ENCODE measurements around the gene IQCH.

The IQCH gene

DNA sequence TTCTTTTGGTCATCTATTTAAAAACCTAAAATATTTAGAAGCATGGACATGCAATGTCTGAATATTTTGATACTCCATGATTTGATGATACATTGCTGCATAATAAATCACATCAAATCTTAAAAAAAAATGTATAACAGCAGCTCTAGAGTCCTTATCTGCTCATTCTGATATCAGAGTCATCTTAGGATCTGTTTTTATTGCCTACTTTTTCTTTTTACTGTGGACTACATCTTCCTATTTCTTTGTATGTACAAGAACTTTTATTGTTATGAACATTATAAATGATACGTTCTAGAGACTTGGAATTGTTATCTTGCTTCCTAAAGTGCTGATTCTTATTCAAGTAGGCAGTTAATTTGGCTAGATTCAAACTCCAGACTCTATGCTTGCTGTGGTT is 72.7 kb downstream of the IQCH start:
- H3K4me3 ChIP-seq (ENCODE audit: low read length) = no peak overlapping the region
- no peaks in the 10 kb centered on the region for H3K27me3 ChIP-seq (ENCODE audit: control insufficient read depth, insufficient read depth, low read length)
- no peak for DNase-seq (ENCODE audit: low read depth, low spot score)
- H3K36me3 ChIP-seq (ENCODE audit: control insufficient read depth, insufficient read depth, low read length) = no peaks in the 10 kb centered on the region
- H3K4me1 ChIP-seq (ENCODE audit: control insufficient read depth, insufficient read depth, low read length) = no peaks in the 10 kb centered on the region
- no peaks in the 10 kb centered on the region for H3K9me3 ChIP-seq (ENCODE audit: control insufficient read depth, insufficient read depth, low read length)
- no peak overlapping the region for H3K27ac ChIP-seq (ENCODE audit: low read length)
- no CpG with 5 or more reads among the region's 1 CpG for WGBS (ENCODE audit: insufficient coverage, insufficient read length)

DNA sequence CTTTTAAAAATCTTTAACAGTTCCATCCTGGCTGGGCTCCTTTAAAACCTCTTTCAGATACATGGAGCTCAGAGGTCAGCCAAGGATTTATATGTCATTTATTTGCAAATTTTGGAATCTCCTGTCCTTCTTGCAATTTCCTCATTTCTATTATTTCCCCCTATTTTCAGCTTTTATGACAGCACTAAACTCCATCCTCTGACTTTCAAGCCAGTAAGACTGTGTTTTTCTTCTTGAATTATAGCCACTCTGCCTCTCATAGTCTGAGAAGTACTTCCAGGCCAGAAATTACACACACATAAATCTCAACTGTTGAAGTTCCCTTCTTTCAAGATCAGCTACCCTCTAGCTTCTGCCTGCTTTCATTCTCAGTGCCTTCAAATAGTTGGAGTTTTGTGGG is 73.2 kb downstream of the IQCH start:
- no peaks in the 10 kb centered on the region for H3K27me3 ChIP-seq (ENCODE audit: control insufficient read depth, insufficient read depth, low read length)
- H3K36me3 ChIP-seq (ENCODE audit: control insufficient read depth, insufficient read depth, low read length) = no peaks in the 10 kb centered on the region
- no peak overlapping the region for H3K27ac ChIP-seq (ENCODE audit: low read length)
- no peak for DNase-seq (ENCODE audit: low read depth, low spot score)
- H3K9me3 ChIP-seq (ENCODE audit: control insufficient read depth, insufficient read depth, low read length) = no peaks in the 10 kb centered on the region
- no peaks in the 10 kb centered on the region for H3K4me1 ChIP-seq (ENCODE audit: control insufficient read depth, insufficient read depth, low read length)
- no peak overlapping the region for H3K4me3 ChIP-seq (ENCODE audit: low read length)

DNA sequence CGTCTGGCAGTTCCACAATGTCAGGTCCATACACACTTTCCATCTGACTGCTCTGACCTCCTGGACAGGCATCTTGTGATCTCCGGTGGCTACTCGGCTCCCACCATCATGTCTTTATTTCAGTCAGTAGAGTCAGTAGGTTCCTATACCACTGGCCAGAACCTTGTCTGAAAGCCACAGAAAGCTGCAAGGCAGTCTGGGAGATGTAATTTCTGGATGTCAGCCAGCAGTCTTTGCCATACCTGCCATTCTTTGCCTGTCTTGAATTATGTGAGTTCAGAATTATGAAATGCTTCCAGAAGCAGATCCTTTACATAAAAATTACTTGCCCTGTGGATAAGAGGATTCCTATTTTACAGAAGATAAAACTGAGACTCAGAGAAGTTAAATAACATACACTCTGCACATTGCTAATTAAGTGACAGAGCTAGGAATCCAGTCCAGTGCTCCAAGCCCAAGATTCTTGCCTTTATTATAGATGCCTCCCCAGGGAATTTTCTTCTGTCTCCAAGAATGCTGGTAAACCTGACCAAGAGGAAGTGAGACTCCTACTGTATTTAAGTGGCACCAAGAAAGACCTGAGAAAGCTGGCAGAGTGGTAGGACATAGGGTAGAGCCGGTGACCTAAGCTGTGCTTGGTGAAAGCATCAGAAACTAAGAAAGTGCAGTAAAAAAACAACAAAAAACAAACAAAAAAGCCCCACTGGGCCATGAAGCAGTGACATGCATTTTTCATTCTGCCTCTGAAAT is 75.6 kb downstream of the IQCH start:
- WGBS (ENCODE audit: insufficient coverage, insufficient read length) = no CpG with 5 or more reads among the region's 4 CpGs

DNA sequence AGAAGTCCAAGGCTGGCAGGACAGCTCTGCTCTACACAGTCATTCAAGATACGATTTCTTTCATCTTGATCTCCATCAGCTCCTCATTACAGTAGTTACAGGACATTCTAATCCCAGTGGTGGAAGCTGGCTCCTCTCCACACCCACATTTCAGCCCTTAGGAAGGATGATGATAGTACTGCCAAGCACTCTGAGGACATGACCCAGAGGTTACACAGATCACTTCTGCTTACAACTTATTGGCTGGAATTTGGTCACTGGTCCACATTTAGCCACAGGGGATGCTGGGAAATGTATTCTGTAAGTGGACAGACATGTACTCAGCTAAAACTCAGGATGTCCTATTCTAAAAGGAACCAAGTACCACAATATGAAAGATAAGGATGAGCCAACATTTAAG is 77.1 kb downstream of the IQCH start:
- Histone ChIP-seq H3K9me3 (ENCODE audit: control insufficient read depth, insufficient read depth, low read length) (no peaks in the 10 kb centered on the region), H3K4me3 (ENCODE audit: low read length) (no peak overlapping the region), H3K36me3 (ENCODE audit: control insufficient read depth, insufficient read depth, low read length) (no peaks in the 10 kb centered on the region), H3K27me3 (ENCODE audit: control insufficient read depth, insufficient read depth, low read length) (no peaks in the 10 kb centered on the region), H3K4me1 (ENCODE audit: control insufficient read depth, insufficient read depth, low read length) (no peaks in the 10 kb centered on the region), H3K27ac (ENCODE audit: low read length) (no peak overlapping the region)
- DNase-seq (ENCODE audit: low read depth, low spot score) = no peak
- no CpG with 5 or more reads among the region's 1 CpG for WGBS (ENCODE audit: insufficient coverage, insufficient read length)

More for the DNA sequence above, 75.6 kb downstream of the IQCH start:
- no peak overlapping the region for H3K27ac ChIP-seq (ENCODE audit: low read length)
- H3K27me3 ChIP-seq (ENCODE audit: control insufficient read depth, insufficient read depth, low read length) = no peaks in the 10 kb centered on the region
- H3K4me1 ChIP-seq (ENCODE audit: control insufficient read depth, insufficient read depth, low read length) = no peaks in the 10 kb centered on the region
- no peaks in the 10 kb centered on the region for H3K36me3 ChIP-seq (ENCODE audit: control insufficient read depth, insufficient read depth, low read length)
- H3K9me3 ChIP-seq (ENCODE audit: control insufficient read depth, insufficient read depth, low read length) = no peaks in the 10 kb centered on the region
- no peak for DNase-seq (ENCODE audit: low read depth, low spot score)
- H3K4me3 ChIP-seq (ENCODE audit: low read length) = no peak overlapping the region

DNA sequence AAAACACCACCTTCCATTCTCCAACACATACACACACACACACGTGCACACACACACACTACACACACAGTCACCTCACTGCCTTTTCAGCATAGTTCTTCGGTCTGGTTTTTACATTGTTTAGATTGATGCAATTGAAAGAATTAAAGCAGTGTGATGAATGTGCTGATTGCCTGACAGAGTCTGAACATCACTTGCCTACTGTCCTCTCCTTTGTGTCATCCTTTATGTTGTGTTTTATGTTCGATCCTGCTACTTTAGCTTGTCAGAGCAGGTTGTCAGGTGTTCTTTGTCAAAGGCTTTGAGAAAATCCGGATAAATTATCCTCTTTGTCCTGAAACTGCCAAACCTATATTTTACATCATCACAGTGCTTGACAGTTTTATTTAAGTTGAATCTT is 80.4 kb downstream of the IQCH start:
- no peak for DNase-seq (ENCODE audit: low read depth, low spot score)
- no CpG with 5 or more reads among the region's 4 CpGs for WGBS (ENCODE audit: insufficient coverage, insufficient read length)
- H3K4me3 ChIP-seq (ENCODE audit: low read length) = no peak overlapping the region
- no peaks in the 10 kb centered on the region for H3K27me3 ChIP-seq (ENCODE audit: control insufficient read depth, insufficient read depth, low read length)
- H3K9me3 ChIP-seq (ENCODE audit: control insufficient read depth, insufficient read depth, low read length) = no peaks in the 10 kb centered on the region
- H3K27ac ChIP-seq (ENCODE audit: low read length) = no peak overlapping the region
- no peaks in the 10 kb centered on the region for H3K36me3 ChIP-seq (ENCODE audit: control insufficient read depth, insufficient read depth, low read length)
- no peaks in the 10 kb centered on the region for H3K4me1 ChIP-seq (ENCODE audit: control insufficient read depth, insufficient read depth, low read length)

DNA sequence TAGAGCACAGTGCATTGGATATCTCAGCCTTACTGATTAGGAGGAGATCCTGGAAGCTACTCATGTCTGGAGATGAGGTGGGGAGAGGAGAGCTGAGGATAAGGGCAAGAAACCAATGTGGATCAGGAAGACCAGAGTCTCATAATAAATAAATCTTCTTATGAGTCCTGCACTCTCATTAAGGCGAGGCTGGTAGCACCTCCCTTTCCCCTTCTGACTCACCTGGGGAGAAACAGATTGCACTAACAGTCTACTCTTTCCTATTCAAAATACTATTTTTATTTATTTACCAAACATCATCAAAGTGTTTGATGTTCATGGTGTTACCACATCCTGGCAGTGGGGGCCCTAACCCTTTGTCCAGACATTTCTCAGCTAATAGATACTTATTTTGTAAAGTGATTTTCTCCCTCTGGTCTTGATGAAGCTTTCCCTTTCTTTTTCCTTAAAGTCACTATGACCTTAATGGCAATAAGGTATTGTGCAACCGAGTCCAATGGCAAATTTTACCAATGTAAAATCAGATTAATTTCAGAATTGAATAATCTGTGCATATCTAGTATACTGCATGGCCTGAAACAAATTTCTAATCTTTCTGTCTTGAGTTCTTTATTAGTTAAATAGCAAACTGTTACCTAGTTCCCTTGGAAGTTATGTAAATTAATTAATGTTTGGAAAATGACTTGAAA is 81.1 kb downstream of the IQCH start:
- no CpG with 5 or more reads among the region's 2 CpGs for WGBS (ENCODE audit: insufficient coverage, insufficient read length)

DNA sequence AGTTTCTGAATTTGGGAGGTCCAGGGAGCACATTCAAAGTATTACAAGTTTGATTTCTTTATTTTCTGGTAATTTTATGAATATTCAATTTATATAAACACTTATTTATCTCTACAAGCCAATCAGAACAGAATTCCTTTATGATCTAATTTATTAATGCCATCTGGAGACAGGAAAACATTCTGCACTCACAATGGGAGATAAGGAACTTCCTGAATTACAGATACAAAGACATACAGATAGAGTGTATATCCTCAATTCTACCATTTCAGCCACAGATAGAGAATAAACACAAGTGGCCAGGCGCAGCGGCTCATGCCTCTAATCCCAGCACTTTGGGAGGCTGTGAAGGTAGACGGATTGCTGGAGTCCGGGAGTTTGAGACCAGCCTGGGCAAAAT is 86.0 kb downstream of the IQCH start:
- no CpG with 5 or more reads among the region's 4 CpGs for WGBS (ENCODE audit: insufficient coverage, insufficient read length)
- no peaks in the 10 kb centered on the region for H3K27me3 ChIP-seq (ENCODE audit: control insufficient read depth, insufficient read depth, low read length)

More for the DNA sequence above, 81.1 kb downstream of the IQCH start:
- Histone ChIP-seq H3K4me1 (ENCODE audit: control insufficient read depth, insufficient read depth, low read length) (no peaks in the 10 kb centered on the region), H3K36me3 (ENCODE audit: control insufficient read depth, insufficient read depth, low read length) (no peaks in the 10 kb centered on the region), H3K27me3 (ENCODE audit: control insufficient read depth, insufficient read depth, low read length) (no peaks in the 10 kb centered on the region), H3K27ac (ENCODE audit: low read length) (no peak overlapping the region), H3K9me3 (ENCODE audit: control insufficient read depth, insufficient read depth, low read length) (no peaks in the 10 kb centered on the region), H3K4me3 (ENCODE audit: low read length) (no peak overlapping the region)
- no peak for DNase-seq (ENCODE audit: low read depth, low spot score)

DNA sequence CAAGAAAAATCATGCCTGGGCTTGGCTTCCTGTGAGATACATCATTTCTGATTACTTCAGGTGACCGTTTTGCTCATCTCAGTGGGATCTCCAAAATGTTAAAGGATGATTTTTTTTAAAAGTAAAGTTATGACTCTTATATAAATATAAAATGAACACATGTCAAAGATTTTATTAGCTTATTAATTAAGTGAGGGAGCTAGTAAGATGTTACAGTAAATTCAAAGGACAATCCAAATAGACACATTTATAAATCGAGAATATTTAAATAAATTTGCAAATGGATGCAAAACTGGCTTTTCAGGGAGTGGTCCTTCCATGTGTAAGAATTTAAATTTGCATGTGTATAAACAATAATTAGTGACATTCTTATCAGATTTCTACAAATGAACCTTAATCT is 87.0 kb downstream of the IQCH start:
- no peak overlapping the region for H3K27ac ChIP-seq (ENCODE audit: low read length)
- no CpG with 5 or more reads among the region's 2 CpGs for WGBS (ENCODE audit: insufficient coverage, insufficient read length)
- H3K27me3 ChIP-seq (ENCODE audit: control insufficient read depth, insufficient read depth, low read length) = no peaks in the 10 kb centered on the region
- no peaks in the 10 kb centered on the region for H3K9me3 ChIP-seq (ENCODE audit: control insufficient read depth, insufficient read depth, low read length)
- no peaks in the 10 kb centered on the region for H3K4me1 ChIP-seq (ENCODE audit: control insufficient read depth, insufficient read depth, low read length)
- no peak overlapping the region for H3K4me3 ChIP-seq (ENCODE audit: low read length)
- H3K36me3 ChIP-seq (ENCODE audit: control insufficient read depth, insufficient read depth, low read length) = no peaks in the 10 kb centered on the region
- DNase-seq (ENCODE audit: low read depth, low spot score) = no peak

More for the DNA sequence above, 86.0 kb downstream of the IQCH start:
- Histone ChIP-seq H3K4me1 (ENCODE audit: control insufficient read depth, insufficient read depth, low read length) (no peaks in the 10 kb centered on the region), H3K36me3 (ENCODE audit: control insufficient read depth, insufficient read depth, low read length) (no peaks in the 10 kb centered on the region), H3K9me3 (ENCODE audit: control insufficient read depth, insufficient read depth, low read length) (no peaks in the 10 kb centered on the region), H3K4me3 (ENCODE audit: low read length) (no peak overlapping the region), H3K27ac (ENCODE audit: low read length) (no peak overlapping the region)
- no peak for DNase-seq (ENCODE audit: low read depth, low spot score)

DNA sequence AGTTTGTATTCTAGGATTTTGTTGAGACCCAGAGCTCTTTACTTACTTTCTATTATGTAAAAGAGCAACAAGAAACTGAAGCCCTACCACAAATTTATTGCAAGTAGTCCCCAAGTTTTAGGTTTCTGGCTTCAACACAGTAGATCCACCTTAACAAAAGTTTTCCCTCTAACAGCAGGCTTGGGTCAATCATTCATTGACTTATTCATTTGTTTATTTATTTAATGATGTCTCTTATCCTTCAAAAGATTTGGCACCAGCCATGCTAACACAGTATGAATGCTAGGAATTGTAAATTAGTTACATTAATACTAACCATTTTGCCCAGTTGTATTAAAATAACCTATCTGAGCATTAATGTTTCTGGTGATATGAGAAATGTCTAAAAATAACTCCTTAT is 88.6 kb downstream of the IQCH start:
- no peak for DNase-seq (ENCODE audit: low read depth, low spot score)
- Histone ChIP-seq H3K4me1 (ENCODE audit: control insufficient read depth, insufficient read depth, low read length) (no peaks in the 10 kb centered on the region), H3K27ac (ENCODE audit: low read length) (no peak overlapping the region), H3K4me3 (ENCODE audit: low read length) (no peak overlapping the region), H3K36me3 (ENCODE audit: control insufficient read depth, insufficient read depth, low read length) (no peaks in the 10 kb centered on the region), H3K27me3 (ENCODE audit: control insufficient read depth, insufficient read depth, low read length) (no peaks in the 10 kb centered on the region), H3K9me3 (ENCODE audit: control insufficient read depth, insufficient read depth, low read length) (no peaks in the 10 kb centered on the region)

DNA sequence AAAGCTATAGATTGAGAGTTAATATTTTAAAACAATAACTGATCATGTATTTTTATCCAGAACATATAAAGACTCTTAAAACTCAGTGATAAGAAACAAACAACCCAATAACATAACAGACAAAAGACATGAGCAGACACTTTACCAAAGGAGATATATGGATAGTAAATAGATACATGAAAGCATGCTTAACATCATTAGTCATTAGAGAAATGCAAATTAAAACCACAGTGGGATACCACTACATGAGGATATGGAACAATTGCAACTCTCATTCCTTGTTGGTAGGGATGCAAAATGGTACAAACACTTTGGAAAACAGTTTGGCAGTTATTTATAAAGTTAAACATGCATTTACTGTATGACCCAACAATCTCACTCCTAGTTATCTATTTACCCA is 95.0 kb downstream of the IQCH start:
- Histone ChIP-seq H3K36me3 (ENCODE audit: control insufficient read depth, insufficient read depth, low read length) (no peaks in the 10 kb centered on the region), H3K4me3 (ENCODE audit: low read length) (no peak overlapping the region), H3K4me1 (ENCODE audit: control insufficient read depth, insufficient read depth, low read length) (no peaks in the 10 kb centered on the region), H3K27ac (ENCODE audit: low read length) (no peak overlapping the region), H3K27me3 (ENCODE audit: control insufficient read depth, insufficient read depth, low read length) (no peaks in the 10 kb centered on the region), H3K9me3 (ENCODE audit: control insufficient read depth, insufficient read depth, low read length) (no peaks in the 10 kb centered on the region)
- no peak for DNase-seq (ENCODE audit: low read depth, low spot score)

DNA sequence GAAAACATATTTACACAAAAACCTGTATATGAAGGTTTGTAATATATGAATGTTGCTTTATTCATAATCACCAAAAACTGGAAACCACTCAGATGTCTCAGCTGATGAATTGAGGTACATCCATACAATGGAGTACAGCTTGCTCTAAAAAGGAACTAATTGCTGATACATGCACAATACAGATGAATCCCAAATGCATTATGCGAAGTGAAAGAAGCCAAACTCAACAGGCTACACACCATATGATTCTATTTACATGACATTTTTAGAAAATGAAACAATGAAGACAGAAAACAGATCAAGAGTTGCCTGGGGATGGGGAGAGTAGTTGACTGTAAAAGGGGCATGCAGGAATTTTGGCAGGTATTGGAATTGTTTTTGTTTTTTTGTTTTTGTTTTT is 95.5 kb downstream of the IQCH start:
- Histone ChIP-seq H3K27ac (ENCODE audit: low read length) (no peak overlapping the region), H3K27me3 (ENCODE audit: control insufficient read depth, insufficient read depth, low read length) (no peaks in the 10 kb centered on the region), H3K4me1 (ENCODE audit: control insufficient read depth, insufficient read depth, low read length) (no peaks in the 10 kb centered on the region), H3K4me3 (ENCODE audit: low read length) (no peak overlapping the region), H3K9me3 (ENCODE audit: control insufficient read depth, insufficient read depth, low read length) (no peaks in the 10 kb centered on the region), H3K36me3 (ENCODE audit: control insufficient read depth, insufficient read depth, low read length) (no peaks in the 10 kb centered on the region)
- DNase-seq (ENCODE audit: low read depth, low spot score) = no peak
- WGBS (ENCODE audit: insufficient coverage, insufficient read length) = no CpG with 5 or more reads among the region's 1 CpG

Data from iPS DF 6.9 (cell line).